Activated CD8-positive, alpha-beta memory T cell treated with anti-CD3 and anti-CD28 coated beads, Interleukin-2, amount 50 U/mL, for 4 hours (primary cell): ENCODE data around the gene CXCR3.
"Not testable (repeated sequence)": the region's sequence is repeated elsewhere in the genome, so short reads cannot be mapped to it uniquely, and the experiment has no call there.

ENCODE experiments used
- DNase-seq: peaks from one replicate; pipeline ENCODE4 v3.0.0-alpha.2; 2020

Gene CXCR3

GRCh38 chrX:71636438-71637252 lies 18.3 kb upstream of the CXCR3 start:
- DNase-seq = no peak

DNA sequence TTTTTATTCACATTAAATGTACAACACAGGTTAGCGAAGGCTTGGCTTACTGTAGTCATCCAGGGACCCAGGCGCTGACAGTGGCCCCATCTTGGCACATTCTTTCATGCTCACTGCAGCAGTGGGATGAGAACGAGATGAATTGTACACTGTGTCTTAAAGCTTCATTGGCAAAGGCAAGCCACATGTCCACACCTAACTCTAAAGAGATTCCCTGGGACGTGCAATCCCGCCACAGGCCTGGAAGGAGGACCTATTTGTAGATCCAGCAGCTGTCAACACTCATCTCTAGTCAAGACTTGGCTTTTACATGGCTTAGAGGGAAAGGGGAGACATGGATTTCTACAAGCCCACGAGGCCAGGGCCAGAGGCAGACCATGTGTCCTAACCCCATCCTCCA lies 16.1 kb upstream of the CXCR3 start:
- DNase-seq = no peak

- no peak for DNase-seq
Observed at GRCh38 chrX:71632923-71633657, 14.8 kb upstream of the CXCR3 start.

GRCh38 chrX:71629467-71629866 lies 11.2 kb upstream of the CXCR3 start:
- DNase-seq = no peak

- no peak for DNase-seq
Observed at GRCh38 chrX:71627588-71628404, 9.5 kb upstream of the CXCR3 start.

DNA sequence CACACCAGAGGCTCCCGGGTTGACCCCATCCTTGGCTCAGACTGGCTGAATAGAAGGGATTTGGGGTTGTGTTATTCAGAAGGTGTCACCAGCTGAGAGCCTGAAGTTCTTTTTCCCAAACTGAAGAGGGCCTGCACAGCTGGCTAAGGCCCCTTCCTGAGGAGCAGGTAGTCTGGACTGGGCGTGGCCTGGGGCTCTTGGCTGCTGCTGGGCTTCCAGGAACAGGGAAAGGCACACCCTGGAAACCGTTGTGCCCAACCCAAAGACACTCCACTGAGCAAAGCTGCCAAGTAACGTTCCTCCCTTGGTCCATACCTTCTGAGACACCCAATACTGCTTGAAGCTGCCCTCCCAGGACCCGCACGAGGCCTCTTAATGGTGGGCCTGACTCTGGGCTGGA lies 8.3 kb upstream of the CXCR3 start:
- DNase-seq = no peak

DNA sequence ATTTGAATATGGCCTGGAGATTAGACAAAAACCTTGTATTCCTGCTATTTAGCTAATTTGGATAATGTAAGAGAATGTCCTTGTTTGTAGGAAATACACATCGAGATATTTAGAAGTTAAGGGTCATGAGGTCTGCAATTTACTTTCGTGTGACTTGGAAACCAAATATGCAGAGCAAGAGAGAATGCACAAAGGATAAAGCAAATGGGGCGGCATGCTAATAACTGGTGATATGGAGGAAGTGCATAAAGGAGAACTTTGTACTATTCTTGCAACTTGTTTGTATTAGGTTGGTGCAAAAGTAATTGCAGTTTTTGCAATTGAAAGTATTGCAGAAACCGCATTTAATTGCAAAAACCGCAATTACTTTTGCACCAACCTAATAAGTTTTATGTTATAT lies 7.2 kb upstream of the CXCR3 start:
- DNase-seq = no peak

DNA sequence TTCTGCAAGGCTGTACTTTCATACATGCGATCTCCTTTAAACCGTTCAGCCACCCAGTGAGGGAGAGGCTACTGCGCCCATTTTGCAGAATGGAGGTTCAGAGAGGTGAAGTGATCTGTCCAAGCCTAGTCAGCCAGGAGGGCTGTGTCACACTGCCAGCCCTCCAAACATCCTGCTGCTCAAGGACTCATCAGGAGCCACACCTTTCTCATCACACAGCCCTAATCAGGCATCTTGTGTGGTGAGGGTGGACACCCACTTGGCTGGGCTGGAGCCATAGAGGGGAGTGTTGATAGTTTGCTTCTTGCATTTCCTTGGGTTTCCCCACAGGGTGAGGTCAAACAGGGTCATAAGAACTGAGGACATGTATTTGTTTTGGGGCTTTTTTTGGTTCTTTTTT lies 5.4 kb upstream of the CXCR3 start:
- DNase-seq = no peak

DNA sequence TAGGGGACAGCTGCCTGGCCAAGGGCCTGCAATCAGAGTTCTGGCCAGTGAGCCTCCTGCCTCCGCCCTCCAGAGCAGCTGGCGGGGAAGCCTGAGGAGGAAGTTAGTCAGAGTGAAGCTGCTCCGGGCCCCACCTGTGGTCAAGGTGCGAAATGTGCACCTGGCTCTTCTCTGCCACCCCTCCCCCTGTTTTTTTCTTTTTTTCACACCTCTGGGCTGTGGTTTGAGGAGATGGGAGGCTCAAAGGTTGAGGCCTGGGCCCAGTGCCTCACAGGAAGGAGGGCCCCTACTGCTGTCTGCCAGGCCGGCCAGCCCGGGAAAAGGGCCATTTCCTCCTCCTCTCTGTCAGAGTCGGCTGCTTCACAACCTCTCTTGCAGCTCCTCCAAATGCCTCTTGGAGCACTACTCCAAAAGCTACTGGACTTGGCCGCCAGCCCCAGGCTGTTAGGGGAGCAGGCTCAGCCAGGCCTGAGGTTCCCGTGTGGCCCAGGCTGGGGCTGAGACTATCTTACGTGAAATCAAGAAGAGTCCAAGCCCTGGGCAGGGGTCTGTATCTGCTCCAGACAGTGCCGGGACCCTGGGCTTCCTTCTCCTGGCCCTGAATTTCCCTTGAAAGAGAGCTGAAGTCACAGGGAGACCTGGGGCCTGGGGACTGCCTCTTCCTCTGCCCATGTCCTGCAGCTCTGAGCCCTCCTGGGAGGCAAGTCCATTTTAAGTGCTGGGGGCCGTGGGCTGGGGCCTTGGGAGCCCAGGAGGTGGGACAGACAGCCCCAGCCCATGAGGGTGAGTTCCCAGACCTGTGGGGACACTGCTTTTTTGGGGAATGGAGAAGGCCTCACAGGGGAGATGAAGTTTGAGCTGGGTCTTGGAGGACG lies 4.5 kb upstream of the CXCR3 start:
- DNase-seq = peak; percentile 60

DNA sequence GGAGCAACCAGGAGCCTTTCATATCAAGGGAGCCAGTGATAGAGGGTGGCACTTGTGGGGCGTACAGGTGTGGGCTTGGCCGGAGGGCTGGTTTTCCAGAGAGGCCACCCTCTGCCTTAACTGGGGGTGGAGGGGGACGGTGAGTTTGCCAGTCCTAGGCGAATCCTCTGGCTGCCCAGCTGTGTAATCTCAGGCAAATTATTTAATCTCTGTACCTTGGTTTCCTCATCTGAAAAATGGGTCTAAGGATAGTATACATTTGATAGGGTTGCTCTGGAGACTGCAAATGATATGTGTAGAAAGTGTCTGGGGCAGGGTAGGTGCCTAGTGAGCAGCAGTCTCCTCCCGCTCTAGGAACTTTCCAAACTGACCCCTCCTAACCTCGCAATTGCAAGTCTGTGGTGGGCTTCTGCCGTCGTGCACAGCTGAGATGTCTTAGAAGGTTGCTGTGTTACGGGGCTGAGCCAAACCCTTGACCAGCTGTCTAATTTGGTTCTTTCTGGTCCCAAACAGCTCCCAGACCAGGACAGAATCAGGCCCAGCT lies 3.8 kb upstream of the CXCR3 start:
- no peak for DNase-seq

DNA sequence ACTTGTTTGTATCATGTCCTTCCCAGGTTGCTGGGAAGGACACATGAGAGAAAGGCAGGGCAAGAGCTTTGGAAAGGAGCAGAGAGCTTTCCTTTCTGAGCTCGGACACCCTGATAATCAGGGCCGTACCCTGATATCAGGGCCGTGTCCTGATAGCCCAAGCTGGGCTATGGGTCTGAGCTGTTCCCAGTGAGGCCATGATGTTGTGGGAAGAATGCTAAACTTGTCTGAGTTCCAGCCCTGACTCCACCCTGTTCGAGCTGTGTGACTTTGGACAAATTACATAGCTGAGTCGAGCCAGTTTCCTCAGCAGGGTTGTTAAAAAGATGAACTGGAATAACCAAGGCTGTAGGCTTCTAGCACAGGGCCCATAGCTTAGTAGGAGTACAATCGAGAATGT lies 3.3 kb upstream of the CXCR3 start:
- DNase-seq = no peak

- no peak for DNase-seq
Observed at GRCh38 chrX:71619986-71620385, 1.7 kb upstream of the CXCR3 start.

DNA sequence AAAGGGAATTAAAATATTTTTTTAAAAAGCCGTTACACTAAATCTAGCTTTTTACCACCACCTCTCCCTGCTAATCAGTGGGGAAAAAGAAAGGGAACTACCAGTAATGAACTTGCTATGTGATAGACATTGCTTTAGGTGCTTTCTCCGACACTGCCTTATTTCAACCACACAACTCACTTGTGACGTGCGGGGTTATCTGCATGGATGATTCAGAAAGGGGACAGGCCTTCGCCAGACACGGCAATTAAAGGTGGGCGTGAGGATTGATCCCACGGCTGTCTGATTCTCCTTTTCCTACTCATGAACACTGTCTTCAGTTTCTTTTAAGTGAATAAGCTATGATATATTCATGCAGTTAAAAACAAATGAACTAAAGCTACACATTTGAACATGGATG lies 882 bp upstream of the CXCR3 start:
- DNase-seq = peak; percentile 68

DNA sequence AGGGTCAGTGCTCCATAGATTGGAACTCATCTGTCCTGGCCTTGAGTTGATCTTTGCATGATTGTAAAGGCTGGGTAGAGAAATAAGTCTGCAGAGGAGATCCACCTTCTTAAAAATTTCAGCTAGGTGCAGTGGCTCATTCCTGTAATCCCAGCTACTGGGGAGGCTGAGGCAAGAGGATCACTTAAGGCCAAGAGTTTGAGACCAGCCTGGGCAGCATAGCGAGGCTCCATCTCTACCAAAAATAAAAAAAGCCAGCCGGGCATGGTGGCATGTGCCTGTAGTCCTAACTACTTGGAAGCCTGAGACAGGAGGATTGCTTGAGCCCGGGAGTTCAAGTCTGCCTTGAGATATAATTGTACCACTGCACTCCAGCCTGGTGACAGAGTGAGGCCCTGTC lies 476 bp upstream of the CXCR3 start:
- no peak for DNase-seq

- no peak for DNase-seq
Observed at GRCh38 chrX:71617742-71618141, 569 bp downstream of the CXCR3 start.

- peak; percentile 51 for DNase-seq
Observed at GRCh38 chrX:71616672-71617529, 1.4 kb downstream of the CXCR3 start.

DNA sequence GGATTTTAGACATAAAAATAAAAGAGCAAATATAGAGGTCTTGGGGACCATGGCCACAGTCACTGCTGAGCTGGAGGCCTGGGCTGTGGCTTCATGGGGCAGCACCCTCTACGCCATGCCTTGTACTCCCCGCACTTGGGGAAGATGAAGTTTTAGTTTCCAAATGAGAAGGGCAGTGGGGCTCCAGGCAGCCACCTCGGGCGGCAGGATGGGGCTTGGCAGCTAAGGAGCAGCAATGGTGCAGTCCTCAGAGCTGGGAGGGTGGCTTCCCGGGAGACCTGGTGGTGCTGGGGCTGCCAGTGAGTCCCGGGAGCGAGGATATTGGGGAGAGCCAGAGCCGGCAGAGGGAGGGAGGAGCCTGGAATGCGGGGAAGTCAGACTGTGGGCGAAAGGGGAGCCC lies 2.4 kb downstream of the CXCR3 start:
- DNase-seq = no peak

GRCh38 chrX:71615056-71615455 lies 3.3 kb downstream of the CXCR3 start:
- no peak for DNase-seq

- DNase-seq = no peak
Observed at GRCh38 chrX:71612256-71612655, 6.1 kb downstream of the CXCR3 start.

GRCh38 chrX:71611736-71612135 lies 6.6 kb downstream of the CXCR3 start:
- not testable (repeated sequence) for DNase-seq

DNA sequence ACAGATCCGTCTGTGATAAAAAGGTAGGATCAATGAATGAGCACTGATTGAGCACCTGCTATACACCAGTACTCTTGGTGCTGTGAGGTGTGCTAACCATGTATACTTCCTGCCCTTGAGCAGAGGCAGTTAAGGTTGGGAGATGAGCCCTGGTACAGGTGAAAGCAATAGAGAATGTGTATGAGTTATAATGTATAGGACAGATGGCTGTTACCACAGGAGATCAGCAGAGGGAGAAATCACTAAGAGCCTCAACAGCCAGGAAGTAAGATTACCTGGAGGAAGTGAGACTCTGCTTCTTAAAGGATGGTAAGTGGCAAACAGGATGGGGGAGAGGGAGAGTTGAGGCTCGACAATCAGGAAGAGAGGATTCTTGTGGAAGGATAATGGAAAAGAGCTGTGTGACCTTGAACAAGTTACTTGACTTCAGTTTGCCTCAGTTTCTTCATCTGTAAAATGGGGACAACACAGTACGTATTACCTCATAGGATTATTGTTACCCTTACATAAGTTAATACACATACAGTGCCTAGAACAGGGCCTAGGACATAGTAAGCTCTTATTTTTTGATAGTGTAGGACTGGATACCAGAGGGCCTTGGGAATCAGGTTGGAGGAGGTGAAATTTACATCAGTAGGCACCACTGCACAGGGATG lies 9.1 kb downstream of the CXCR3 start:
- no peak for DNase-seq
